Activated gamma-delta T cell (primary cell): ENCODE data around the gene ZNF222.

Experiments used
- DNase-seq: peaks from one replicate; lab custom pipeline; 2025; lab: John Stamatoyannopoulos, UW

Gene ZNF222

GRCh38 chr19:44051650-44052402 lies 26.6 kb downstream of the ZNF222 start, which contains the start of gene ZNF223:
Gene ZNF223 (plus strand): TSS chr19:44052036. CDS start chr19:44055177, 3,141 bp downstream.
- DNase-seq = no peak

- no peak for DNase-seq
Observed at GRCh38 chr19:44055870-44056269, 30.7 kb downstream of the ZNF222 start.

DNA sequence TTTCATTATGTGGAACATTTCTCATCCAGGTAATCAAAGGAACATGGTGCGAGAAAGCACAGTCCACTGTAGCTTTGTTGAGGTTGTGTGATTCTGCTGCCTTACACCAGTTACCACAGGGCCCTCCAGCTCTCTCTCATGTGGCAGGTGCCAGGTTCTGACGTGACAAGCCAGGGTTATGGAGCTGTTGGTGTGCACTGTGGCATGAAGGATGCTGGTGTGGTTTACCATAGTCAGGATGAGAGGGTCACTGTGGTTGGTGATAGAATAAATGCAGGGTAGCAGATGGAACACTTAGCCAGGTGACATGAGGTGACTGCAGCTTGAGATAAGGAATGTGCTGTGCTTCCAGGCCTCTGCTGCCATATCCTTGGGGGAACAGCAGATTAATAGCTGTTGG lies 34.0 kb downstream of the ZNF222 start:
- no peak for DNase-seq

- no peak for DNase-seq
Observed at GRCh38 chr19:44061038-44061437, 35.9 kb downstream of the ZNF222 start.

- DNase-seq = no peak
Observed at GRCh38 chr19:44066305-44066704, 41.1 kb downstream of the ZNF222 start.

DNA sequence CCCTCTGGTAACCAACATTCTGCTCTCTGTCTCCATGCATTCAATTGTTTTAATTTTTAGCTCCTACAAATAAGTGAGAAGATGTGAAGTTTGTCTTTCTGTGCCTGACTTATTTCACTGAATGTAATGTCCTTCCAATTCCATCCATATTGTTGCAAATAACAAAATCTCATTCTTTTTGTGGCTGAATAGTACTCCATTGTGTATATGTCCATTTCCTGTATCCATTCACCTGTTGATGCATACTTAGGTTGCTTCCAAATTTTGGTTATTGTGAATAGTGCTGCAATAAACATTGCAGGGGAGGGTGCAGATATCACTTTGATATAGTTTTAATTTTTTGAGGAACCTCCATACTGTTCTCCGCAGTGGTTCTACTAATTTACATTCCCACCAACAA lies 44.2 kb downstream of the ZNF222 start:
- DNase-seq = no peak

DNA sequence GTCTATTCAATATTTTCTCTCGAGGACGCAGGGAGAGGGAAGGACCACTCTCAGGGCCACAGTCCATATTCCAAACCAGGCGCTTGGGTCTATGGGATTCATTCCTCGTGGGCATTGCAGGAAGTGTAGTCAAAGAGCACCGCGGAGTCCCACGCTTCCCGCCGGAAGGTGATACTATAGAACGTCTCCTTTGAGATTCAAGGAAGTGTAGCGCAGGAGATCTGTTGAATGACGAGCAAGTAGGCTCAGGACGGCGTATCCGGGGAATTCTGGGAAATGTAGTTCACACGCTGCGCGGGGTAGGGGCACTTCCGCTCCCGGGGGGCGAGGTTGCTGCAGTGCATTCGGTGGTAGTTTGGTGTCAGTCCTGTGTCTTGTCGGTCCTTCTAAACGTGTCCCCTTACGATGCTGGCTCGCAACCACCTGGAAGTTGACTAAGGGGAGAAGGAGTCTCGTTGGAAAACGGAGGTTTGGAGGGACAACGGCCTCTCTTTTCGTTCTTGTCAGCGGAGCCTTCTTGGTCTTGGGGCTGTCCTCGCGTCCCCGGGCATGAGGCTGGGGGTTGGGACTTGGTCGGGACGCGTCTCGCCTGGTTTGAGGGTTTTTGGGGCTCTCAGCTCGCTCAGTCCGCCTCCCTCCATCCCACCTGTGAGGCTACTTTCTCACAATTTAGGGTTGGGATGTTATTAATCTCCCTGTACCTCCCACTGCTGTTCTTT lies 46.8 kb downstream of the ZNF222 start, which contains the start of gene ZNF284:
TSS of gene ZNF284 (plus strand) at position 336 of the 719 bp plus-strand sequence. CDS start 4,231 bp downstream, outside the sequence.
- DNase-seq = peak; percentile 19

DNA sequence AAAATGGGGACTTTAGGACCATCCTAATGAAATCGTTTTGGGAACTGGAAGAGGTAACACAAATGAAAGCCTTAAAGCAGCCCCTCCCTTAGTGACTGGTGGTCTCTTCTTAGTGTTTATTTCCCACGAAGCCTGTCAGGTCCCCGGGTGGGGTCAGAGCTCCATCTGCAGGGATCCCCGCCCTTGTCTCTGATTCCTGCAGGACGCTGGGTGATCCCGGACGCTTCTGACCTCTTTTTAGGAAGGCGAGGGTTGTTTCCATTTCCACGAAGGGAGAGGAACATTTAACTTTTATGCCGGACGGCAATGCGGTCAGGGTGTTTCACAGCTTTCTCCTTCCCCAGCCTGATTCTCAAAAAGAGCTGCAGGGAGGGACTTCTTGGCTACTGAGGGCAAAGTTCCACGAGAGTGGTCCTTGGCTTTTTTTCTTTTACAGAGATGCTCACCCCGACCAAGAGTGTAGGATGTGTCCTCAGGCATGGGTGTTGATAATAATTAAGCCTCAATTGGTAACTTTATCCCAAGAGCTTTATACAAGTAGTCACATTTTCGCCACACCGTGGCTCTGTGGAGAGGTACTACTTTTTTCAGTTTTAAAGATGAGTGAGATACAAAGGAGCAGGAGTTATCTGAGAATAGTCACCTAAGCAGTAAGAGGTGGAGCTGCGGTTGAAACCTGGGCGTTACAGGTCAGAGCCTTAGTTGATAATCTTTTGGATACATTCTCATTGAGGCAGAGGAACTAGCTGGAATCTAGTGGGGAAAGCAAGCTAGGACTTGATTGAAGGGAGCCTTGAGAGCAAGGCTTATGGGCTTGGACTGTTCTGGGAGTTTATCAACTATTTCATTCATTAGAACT lies 47.6 kb downstream of the ZNF222 start:
- DNase-seq = no peak

- no peak for DNase-seq
Observed at GRCh38 chr19:44076325-44076724, 51.1 kb downstream of the ZNF222 start.
